HuH-7.5 (cell line): ENCODE results near the gene RAP1GAP2.
"Not testable (repeated sequence)": the region's sequence is repeated elsewhere in the genome, so short reads cannot be mapped to it uniquely, and the experiment has no call there.

ENCODE experiments used
- DNase-seq: peaks from one replicate; pipeline ENCODE4 v3.0.0; 2011; ENCODE audit warnings: low spot score

RAP1GAP2 gene

GRCh38 chr17:3025421-3026124 lies 229.3 kb downstream of the RAP1GAP2 start:
- no peak for DNase-seq

DNA sequence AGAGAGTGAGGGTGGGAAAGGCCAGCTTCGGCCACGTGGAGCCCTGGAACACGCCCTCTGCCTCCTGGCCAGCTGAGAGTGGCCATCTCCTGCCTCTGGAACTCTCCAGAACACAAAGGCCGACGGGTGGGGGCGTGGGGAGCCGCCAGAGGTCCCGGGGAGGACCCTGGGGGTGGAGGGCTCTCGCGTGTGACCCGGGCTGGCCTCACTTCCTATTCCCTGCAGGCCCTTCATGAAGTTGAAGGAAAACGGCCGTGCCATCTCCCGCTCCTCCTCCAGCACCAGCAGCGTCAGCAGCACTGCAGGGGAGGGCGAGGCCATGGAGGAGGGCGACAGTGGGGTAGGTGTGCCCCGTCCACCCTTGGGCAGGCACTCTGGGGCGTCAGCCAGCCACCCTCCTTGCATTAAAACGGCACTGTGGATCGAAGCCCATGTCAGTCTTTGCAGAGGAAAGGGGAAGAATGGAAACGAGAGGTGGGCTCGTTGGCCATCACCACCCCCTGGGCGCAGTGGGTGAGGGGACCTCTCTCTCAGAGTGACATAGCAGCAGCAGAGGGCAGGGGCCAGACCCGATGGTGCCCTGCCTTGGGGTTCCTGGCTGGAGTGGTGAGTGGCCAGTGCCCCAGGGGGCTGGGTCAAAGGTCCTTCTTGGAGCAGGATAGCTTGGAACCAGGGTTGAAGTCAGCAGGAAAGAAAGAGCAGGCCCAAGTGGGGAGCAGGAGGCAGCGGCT lies 230.1 kb downstream of the RAP1GAP2 start:
- DNase-seq, result no peak

- no peak for DNase-seq
These were observed 230.9 kb downstream of the RAP1GAP2 start for GRCh38 chr17:3026856-3027751.

DNA sequence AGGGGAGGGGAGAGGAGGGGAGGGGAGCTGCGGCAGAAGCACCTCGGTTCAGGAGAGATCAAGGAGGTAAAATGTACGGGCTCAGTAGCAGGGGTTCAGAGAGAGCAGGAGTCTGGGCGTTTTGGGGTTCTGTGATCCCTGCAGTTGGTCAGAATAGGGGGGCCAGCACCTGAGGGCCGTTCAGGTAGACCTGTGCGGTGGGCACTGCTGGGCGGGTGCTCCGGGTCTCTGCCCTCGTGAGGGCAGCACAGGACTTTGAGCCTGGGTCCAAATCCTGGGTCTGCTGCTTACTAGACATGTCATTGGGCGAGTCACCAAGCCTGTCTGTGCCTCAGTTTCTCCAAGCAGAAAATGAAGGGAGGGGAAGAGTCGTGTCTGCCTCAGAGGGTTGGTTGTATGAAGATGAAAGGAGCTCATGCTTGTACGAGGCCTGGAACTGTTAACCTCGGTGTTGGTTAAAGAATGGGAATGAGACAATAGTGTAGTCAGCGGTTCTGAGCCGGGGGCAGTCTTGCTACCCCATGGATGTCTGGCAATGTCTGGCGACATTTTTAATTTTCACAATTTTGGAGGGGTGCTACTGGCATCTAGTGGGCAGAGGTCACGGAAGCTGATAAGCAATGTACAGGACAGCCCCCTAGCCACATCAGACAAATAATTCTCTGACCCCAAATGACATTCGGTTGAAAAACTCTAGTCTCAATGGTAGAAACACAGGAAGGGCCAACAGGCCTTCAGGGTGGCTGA lies 231.7 kb downstream of the RAP1GAP2 start:
- DNase-seq, result no peak

GRCh38 chr17:3029213-3029913 lies 233.1 kb downstream of the RAP1GAP2 start:
- DNase-seq, result no peak

- no peak for DNase-seq
These were observed 233.9 kb downstream of the RAP1GAP2 start for GRCh38 chr17:3030096-3030495.

DNA sequence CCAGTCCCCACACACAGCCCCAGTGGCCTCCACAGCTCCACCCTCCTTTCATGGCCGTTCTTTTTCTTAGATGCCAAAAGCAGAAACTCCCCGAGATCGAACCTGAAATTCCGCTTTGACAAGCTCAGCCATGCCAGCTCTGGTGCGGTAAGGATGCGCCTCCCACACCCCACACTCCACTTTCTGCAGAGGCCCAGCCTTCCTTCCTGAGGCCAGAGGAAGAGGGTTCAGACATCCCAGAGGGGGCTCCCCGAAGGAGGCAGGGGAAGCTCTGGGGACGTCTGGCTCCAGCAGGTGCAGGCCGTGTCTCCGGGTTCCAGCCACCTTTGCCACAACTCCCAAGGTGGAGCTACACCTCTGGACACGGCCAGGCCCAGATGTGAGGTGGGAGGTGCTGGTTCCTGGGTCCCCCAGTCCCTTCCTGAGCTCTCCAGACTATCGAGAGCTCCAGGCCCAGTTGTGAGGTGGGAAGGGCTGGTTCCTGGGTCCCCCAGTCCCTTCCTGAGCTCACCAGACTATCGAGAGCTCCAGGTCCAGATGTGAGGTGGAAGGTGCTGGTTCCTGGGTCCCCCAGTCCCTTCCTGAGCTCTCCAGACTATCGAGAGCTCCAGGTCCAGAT lies 234.7 kb downstream of the RAP1GAP2 start:
- DNase-seq, result not testable (repeated sequence)

- no peak for DNase-seq
These were observed 236.3 kb downstream of the RAP1GAP2 start for GRCh38 chr17:3032258-3033247.

DNA sequence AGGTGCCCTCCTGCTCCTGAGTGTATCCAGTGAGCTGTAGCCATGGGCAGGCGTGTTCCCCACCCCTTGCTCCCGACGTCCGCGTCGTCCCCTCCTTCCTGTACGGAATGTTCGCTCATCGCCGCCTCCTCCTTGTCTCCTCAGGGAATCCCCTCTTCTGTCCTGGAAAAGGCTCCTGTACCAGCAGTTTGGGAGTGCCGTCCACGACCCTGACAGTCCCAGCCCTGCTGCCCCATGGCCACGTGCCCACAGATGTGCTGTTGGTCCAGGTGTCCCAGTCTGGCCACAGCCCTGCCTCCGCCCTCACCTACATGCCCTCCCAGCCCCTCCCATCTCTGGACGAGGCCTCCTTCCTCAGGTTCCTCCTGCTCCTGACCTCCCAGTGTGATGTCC lies 237.0 kb downstream of the RAP1GAP2 start:
- no peak for DNase-seq

DNA sequence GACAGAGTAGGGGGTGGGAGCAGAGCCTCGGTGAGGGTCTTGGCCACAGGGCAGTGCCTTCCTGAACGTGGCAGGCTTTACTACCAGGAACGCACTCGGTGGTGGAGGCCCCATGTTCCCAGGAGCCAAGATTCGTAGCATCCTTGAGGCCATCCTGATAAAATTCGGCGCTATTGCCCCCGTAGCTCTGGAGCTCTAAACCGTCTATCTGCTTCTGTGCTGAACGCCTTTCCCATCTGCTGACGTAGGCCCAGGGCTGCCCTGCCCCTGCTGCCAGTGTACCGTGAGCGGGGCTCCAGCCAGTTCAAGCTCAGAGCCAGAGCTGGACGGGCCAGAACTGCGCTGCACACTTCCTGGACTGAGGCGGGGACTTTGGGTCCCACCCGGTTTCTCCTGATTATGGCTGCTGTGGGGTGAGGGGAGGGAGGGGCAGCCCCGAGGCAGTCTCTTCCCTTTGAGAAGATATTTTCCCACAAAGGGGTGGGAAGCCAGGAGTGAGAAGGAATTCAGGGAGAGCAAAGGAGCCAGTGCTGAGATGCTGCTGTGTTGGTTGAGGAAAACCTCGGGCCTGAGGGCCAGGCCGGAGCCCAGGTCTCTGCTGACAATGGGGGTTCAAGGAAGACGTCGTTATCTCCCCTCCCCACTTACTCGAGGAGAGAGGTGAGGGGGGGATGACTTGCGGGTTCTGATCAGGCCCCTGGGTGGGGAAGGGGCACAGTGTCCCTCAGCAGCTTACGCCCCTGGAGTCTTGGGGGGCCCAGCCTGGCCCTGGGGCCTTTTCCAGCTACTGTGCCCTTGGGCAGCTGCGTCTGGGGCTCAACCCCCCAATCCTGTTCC lies 237.7 kb downstream of the RAP1GAP2 start:
- no peak for DNase-seq

- DNase-seq, result no peak
These were observed 238.3 kb downstream of the RAP1GAP2 start for GRCh38 chr17:3034578-3034920.

DNA sequence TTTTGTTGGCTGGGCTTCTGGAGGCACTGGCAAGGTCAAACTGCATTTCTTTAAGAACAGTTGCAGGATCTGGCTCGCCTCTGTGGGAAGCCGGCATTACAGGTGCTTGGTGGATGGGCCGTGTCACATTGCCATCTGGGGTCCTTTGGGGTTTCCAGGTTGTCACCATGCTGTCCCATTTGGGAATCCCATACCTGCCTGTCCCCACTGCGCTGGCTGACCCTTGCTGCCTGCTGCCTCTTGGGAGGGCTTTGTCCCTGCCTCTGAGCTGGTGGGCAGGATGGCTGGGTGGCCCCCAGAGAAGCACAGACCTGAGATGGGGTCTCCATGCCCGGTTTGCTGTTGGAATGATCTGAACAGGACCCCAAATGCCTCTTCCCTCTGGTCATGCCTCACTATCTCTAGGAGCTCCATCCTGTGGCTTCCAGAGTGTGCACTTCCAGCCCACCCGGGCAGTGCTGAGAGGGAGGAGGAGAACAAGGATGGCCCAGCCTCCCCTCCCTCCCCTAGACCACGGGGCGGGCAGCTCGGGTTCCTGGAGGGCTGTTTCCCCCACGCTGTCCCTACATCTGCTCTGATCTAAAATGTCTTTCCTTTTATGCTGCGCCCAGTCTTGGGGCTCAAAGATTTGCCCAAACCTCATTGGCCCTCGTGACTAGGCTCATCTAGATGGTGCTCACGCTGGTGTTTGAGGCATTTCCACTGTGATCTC lies 239.2 kb downstream of the RAP1GAP2 start:
- DNase-seq, result no peak

- no peak for DNase-seq
These were observed 239.7 kb downstream of the RAP1GAP2 start for GRCh38 chr17:3035968-3036280.

DNA sequence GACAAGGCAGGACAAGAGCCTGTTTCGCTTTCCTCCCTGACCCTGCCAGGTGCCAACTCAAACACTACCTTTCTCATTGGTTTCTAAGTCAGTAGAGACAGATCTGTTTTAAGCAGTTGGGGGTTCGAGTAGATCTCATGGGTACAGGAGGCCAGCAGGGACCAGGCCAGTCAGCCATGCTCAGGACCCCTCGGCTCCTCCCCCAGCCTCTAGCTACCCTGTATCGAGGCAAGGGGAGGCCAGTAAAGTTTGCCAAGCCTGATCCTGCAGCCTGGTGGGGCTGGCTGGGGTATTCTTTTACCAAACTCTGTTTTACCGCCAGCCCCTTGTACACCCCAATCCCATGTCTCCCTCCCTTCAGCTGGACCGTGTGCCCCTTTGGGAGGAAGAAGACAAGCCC lies 240.6 kb downstream of the RAP1GAP2 start:
- no peak for DNase-seq

DNA sequence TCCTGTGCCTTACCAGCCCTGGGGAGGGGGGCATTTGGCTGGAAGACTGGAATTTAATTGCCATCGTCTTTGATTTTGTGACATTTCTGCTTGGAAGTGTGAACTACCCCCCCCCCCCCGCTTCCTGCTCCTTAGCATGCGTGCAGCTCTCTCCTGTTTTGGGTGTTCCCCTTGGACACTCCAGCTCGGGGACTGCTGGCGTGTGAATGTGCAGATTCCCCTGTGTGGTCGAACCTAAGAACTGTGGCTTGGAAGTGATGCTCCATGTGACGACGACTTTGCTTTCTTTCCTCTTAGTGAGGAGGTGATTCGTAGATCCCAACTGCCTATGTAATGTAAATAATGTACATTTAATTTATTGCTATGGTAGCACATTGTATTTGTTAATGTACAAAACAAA lies 241.0 kb downstream of the RAP1GAP2 start:
- no peak for DNase-seq

DNA sequence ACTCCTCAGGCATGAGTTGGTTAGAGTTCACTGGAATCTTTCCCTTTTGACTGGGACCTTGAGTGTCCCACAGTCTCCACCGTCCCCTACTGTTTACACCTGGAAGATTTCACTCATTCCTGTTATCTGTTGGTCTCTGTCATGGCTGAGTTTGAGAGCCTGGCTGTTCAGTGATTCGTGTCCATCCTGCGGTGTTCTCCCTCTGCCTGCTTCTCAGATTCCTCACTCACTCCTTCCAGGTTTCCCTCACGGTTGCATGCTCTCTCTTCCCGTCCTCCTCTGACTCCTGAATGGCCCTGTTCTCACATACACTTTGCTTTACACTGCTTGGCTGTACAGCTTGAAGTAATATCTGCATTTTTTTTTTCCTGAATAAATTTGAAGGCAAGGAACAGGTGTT lies 242.7 kb downstream of the RAP1GAP2 start:
- DNase-seq, result no peak

DNA sequence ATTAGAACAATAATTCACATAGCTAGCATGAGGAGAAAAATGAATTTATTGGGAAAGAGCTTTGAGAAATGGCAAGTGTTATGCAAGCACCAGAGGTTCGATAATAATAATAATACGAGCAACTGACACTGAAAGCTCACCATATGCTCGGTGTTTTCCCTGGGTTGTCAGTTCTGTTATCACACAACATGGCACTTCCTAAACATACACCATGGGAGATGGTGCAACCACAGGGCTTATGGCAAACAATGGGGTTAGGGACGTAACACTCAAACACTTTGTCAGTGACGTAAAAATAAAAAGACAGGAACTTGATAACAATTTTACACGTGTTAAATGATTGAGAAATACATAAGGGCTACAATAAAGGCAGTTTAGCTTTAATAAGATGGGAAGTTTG lies 243.5 kb downstream of the RAP1GAP2 start:
- DNase-seq, result no peak

DNA sequence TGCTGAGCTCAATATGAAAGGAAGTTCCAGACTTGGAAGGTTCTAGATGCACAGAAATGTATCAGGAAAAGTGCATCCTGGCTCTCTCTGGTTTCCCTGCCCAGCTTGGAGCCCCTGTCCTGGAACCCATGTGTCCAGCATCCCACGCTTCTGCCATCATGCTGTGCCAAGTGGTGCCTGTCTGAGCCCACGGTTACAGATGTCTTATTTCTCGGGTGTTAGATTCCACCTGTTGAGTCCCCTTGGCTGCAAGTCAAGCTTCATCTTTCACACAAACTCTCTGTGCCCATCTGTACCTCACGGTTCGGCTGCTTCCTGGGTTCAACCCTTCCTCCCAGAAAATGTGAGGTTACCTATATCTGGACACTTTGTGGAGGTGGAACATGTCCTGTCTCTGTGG lies 244.6 kb downstream of the RAP1GAP2 start:
- no peak for DNase-seq
